Measurements from ENCODE around the gene ARID4A.

DNA sequence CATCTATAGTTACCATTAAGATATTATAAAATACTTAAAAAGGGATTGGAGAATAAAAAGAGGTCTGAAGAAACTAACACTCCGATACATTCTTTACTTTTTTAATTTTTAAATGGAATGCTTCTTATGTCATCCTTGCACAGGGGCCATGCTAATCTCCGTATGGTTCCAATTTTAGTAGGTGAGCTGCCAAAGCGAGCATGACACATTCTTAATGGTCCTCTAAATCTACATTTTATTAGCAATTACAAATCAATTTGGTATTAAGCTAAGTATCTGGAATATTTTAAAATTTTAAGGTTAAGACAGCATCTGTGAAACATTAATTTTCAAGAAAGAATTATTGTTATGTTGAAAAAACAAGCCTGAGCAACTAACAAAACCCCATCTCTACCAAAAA is 6.2 kb upstream of the ARID4A start:
- no peak for TF ChIP-seq CTCF (IDR thresholded peaks at IDR 0.05)
- TF ChIP-seq NR3C1 (IDR thresholded peaks at IDR 0.05): no peak
- no peak for TF ChIP-seq HDAC2 (IDR thresholded peaks at IDR 0.05)
- TF ChIP-seq POLR2A (IDR thresholded peaks at IDR 0.05; ENCODE audit: low read length): no peak
- no peak for TF ChIP-seq RCOR1 (IDR thresholded peaks at IDR 0.05; ENCODE audit: low read depth, low read length)
- no peak for TF ChIP-seq REST (IDR thresholded peaks at IDR 0.05)
- TF ChIP-seq, protein P1, sequence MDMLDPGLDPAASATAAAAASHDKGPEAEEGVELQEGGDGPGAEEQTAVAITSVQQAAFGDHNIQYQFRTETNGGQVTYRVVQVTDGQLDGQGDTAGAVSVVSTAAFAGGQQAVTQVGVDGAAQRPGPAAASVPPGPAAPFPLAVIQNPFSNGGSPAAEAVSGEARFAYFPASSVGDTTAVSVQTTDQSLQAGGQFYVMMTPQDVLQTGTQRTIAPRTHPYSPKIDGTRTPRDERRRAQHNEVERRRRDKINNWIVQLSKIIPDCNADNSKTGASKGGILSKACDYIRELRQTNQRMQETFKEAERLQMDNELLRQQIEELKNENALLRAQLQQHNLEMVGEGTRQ (IDR thresholded peaks at IDR 0.05): no peak
- TF ChIP-seq, protein P2, sequence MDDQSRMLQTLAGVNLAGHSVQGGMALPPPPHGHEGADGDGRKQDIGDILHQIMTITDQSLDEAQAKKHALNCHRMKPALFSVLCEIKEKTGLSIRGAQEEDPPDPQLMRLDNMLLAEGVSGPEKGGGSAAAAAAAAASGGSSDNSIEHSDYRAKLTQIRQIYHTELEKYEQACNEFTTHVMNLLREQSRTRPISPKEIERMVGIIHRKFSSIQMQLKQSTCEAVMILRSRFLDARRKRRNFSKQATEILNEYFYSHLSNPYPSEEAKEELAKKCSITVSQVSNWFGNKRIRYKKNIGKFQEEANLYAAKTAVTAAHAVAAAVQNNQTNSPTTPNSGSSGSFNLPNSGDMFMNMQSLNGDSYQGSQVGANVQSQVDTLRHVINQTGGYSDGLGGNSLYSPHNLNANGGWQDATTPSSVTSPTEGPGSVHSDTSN (IDR thresholded peaks at IDR 0.05): no peak
- no peak for TF ChIP-seq SREBF2 (IDR thresholded peaks at IDR 0.05)
- TF ChIP-seq MYC (IDR thresholded peaks at IDR 0.05; ENCODE audit: borderline replicate concordance, low read length): no peak
- no peak for TF ChIP-seq KDM1A (IDR thresholded peaks at IDR 0.05; ENCODE audit: low read depth)
